Ovary (tissue), 3 donors: ENCODE results near the gene CACNB4.

Source experiments
- CTCF ChIP-seq, 3 donors: fragments of 450-650 bp in 2 of 3; fragments of 200-600 bp in 1 of 3; IDR thresholded peaks; one replicate each; pipeline versions ENCODE4 v1.5.1 to v1.8.0; 2016 to 2022; ENCODE audit warnings: antibody characterized with exemption in 3 of 3, mild to moderate bottlenecking in 1 of 3
- EP300 ChIP-seq: sonication (generic); formaldehyde crosslinking; IDR thresholded peaks from one replicate; pipeline ENCODE4 v1.6.1; 2017; ENCODE audit warnings: antibody characterized with exemption
- POLR2A ChIP-seq: fragments of 450-650 bp; IDR thresholded peaks from one replicate; pipeline ENCODE4 v1.6.1; 2017; ENCODE audit warnings: antibody characterized with exemption, mild to moderate bottlenecking, moderate library complexity
- donor health status: DM: no; HTN: no; CAD: no.

GRCh38 chr2:151996243-151997003, 102.4 kb downstream of the CACNB4 start:
- TF ChIP-seq CTCF (IDR thresholded peaks at IDR 0.05) (no peak), EP300 (no peak), POLR2A (no peak)
